ENCODE measurements around the gene EEF1AKMT2. TPM values are rescaled to one million over a fixed set of nuclear protein-coding genes. Genes with fewer than 3 reads are reported as not detected.

EEF1AKMT2 gene
- total RNA-seq, 1 experiment from 2014 or later, result 18.4 TPM

- H3K79me2 ChIP-seq (ENCODE audit: low read depth), result no peaks in the 10 kb centered on the region
- DNase-seq, result no peak
- no TSS peak for BruUV-seq (replicated peaks)
- no peaks in the 10 kb centered on the region for H3K9me3 ChIP-seq (ENCODE audit: insufficient read depth, low read depth)
- no peak overlapping the region for H3K4me3 ChIP-seq
- H3K9me2 ChIP-seq (ENCODE audit: insufficient read depth), result no peaks in the 10 kb centered on the region
- ChIA-PET CTCF (interaction anchor here (0.6 kb wide), 1 partner anchor 19 kb away, joined by 4 read pairs; no protein-coding TSS in a partner anchor), POLR2A (ENCODE audit: unreplicated experiment) (no interaction called here)
- no peaks in the 10 kb centered on the region for H4K20me1 ChIP-seq (ENCODE audit: insufficient read depth)
- H3K27ac ChIP-seq, result no peak overlapping the region
- intact Hi-C loops (cut with micrococcal nuclease; ENCODE audit: unreplicated experiment), result no loop called here
- H3K27me3 ChIP-seq (ENCODE audit: insufficient read depth, low read depth), result no peaks in the 10 kb centered on the region
- no peak overlapping the region for H2AFZ ChIP-seq
- TF ChIP-seq EZH2 (IDR thresholded peaks at IDR 0.05; ENCODE audit: low read depth), result no peak
- TF ChIP-seq CTCF (conservative IDR thresholded peaks at IDR 0.05), result no peak
- no peaks in the 10 kb centered on the region for H3K4me1 ChIP-seq (replicated peaks; ENCODE audit: insufficient read depth)
- no peaks in the 10 kb centered on the region for H3F3A ChIP-seq (ENCODE audit: insufficient read depth, low read depth)
- H3K4me2 ChIP-seq, result no peak overlapping the region
- no peaks in the 10 kb centered on the region for H3K36me3 ChIP-seq (ENCODE audit: low read depth)
Observed at GRCh38 chr10:124763267-124763666, 28.4 kb downstream of the EEF1AKMT2 start.

- no TSS peak for BruUV-seq (replicated peaks)
- Histone ChIP-seq H3K4me3 (no peak overlapping the region), H3K9me2 (ENCODE audit: insufficient read depth) (no peaks in the 10 kb centered on the region), H2AFZ (no peak overlapping the region), H3K27ac (no peak overlapping the region), H3F3A (ENCODE audit: insufficient read depth, low read depth) (no peaks in the 10 kb centered on the region), H3K4me2 (no peak overlapping the region), H3K79me2 (ENCODE audit: low read depth) (no peaks in the 10 kb centered on the region), H4K20me1 (ENCODE audit: insufficient read depth) (no peaks in the 10 kb centered on the region), H3K36me3 (ENCODE audit: low read depth) (no peaks in the 10 kb centered on the region), H3K27me3 (ENCODE audit: insufficient read depth, low read depth) (no peaks in the 10 kb centered on the region), H3K9me3 (ENCODE audit: insufficient read depth, low read depth) (no peaks in the 10 kb centered on the region), H3K4me1 (replicated peaks; ENCODE audit: insufficient read depth) (no peaks in the 10 kb centered on the region)
- DNase-seq, result no peak
- intact Hi-C loops (cut with micrococcal nuclease; ENCODE audit: unreplicated experiment), result no loop called here
- TF ChIP-seq EZH2 (IDR thresholded peaks at IDR 0.05; ENCODE audit: low read depth), result no peak
- no peak for TF ChIP-seq CTCF (conservative IDR thresholded peaks at IDR 0.05)
- ChIA-PET POLR2A (ENCODE audit: unreplicated experiment) (no interaction called here), CTCF (no interaction called here)
Observed at GRCh38 chr10:124762281-124762680, 29.4 kb downstream of the EEF1AKMT2 start.

DNA sequence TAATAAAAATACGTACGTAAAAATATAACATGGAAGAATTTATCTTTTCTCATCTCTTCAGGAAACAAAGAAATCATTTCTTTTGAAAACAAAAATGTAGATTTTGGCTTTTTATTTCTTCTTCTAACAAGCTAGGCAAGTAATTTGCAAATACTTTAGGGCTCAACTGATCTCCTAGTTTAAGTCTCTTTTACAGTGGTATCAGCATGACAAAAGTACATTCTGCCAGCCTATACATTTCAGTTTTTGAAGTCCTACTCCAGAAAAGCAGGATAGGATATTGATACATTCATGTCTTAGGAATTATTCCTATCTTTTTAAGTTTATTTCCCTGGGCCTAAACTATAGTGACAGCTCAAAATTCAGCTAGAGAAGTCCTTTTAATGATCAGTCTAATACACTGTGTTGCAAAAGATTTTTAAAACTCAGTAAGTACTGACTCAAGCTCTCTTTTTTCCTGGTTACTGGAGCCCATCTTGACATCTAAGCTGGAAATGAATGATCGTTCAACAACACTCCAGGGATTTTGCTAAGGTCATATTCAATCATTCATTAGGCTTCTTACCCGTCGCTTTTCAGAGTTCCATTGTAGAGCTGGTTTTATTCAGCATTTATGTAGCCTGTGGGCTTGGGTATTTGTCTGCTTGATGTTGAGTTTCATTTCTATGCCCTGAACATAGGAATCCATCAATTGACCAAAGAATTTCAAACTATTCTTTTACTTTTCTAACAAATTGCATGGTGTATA, 35.4 kb downstream of the EEF1AKMT2 start:
- no peaks in the 10 kb centered on the region for H3K4me1 ChIP-seq (replicated peaks; ENCODE audit: insufficient read depth)
- no peaks in the 10 kb centered on the region for H3K79me2 ChIP-seq (ENCODE audit: low read depth)
- intact Hi-C loops (cut with micrococcal nuclease; ENCODE audit: unreplicated experiment), result no loop called here
- H3K4me3 ChIP-seq, result no peak overlapping the region
- no peaks in the 10 kb centered on the region for H3K9me2 ChIP-seq (ENCODE audit: insufficient read depth)
- H2AFZ ChIP-seq, result no peak overlapping the region
- H3K9me3 ChIP-seq (ENCODE audit: insufficient read depth, low read depth), result no peaks in the 10 kb centered on the region
- H4K20me1 ChIP-seq (ENCODE audit: insufficient read depth), result no peaks in the 10 kb centered on the region
- ChIA-PET CTCF (no interaction called here), POLR2A (ENCODE audit: unreplicated experiment) (interaction anchor here (0.7 kb wide), 1 partner anchor 228 kb away, joined by 3 read pairs; no protein-coding TSS in a partner anchor)
- no TSS peak for BruUV-seq (replicated peaks)
- H3K4me2 ChIP-seq, result no peak overlapping the region
- H3F3A ChIP-seq (ENCODE audit: insufficient read depth, low read depth), result no peaks in the 10 kb centered on the region
- H3K27me3 ChIP-seq (ENCODE audit: insufficient read depth, low read depth), result no peaks in the 10 kb centered on the region
- H3K36me3 ChIP-seq (ENCODE audit: low read depth), result no peaks in the 10 kb centered on the region
- no peak for DNase-seq
- no peak overlapping the region for H3K27ac ChIP-seq
- TF ChIP-seq EZH2 (IDR thresholded peaks at IDR 0.05; ENCODE audit: low read depth), result no peak
- TF ChIP-seq CTCF (conservative IDR thresholded peaks at IDR 0.05), result no peak

All from PC-9 (cell line).